H9 (cell line): ENCODE measurements around the gene MAML3. TPM values are rescaled to one million over a fixed set of nuclear protein-coding genes. Genes with fewer than 3 reads are reported as not detected.

Source experiments
- DNase-seq: peaks from one replicate; pipeline ENCODE4 v3.0.0-alpha.2; 2017
- H2AFZ ChIP-seq: one replicate; pipeline ENCODE4 v1.6.1; 2013; ENCODE audit warnings: mild to moderate bottlenecking, low read length, control low read depth, moderate library complexity
- H2AK5ac ChIP-seq: 2 replicates; pipeline ENCODE4 v1.6.1; 2013; ENCODE audit warnings: low read length, control low read depth, mixed read lengths; ENCODE audit not compliant: insufficient read length
- H2BK120ac ChIP-seq: one replicate; pipeline ENCODE4 v1.6.1; 2013; ENCODE audit warnings: low read depth, mild to moderate bottlenecking, low read length, control low read depth, inconsistent platforms; ENCODE audit not compliant: poor library complexity, severe bottlenecking
- H2BK12ac ChIP-seq: 2 replicates; pipeline ENCODE4 v1.6.1; 2013; ENCODE audit warnings: low read length, control low read depth, mixed read lengths, low read depth; ENCODE audit not compliant: insufficient read length
- H2BK15ac ChIP-seq: 2 replicates; pipeline ENCODE4 v1.6.1; 2013; ENCODE audit warnings: low read depth, low read length, control low read depth
- H2BK20ac ChIP-seq: one replicate; pipeline ENCODE4 v1.6.1; 2013; ENCODE audit warnings: low read depth, mild to moderate bottlenecking, low read length, control low read depth, inconsistent platforms; ENCODE audit not compliant: poor library complexity, severe bottlenecking
- H2BK5ac ChIP-seq: 2 replicates; pipeline ENCODE4 v1.6.1; 2013; ENCODE audit warnings: low read length, control low read depth, mixed read lengths; ENCODE audit not compliant: insufficient read length
- H3K14ac ChIP-seq: 2 replicates; pipeline ENCODE4 v1.6.1; 2013; ENCODE audit warnings: low read length, control low read depth; ENCODE audit not compliant: insufficient read depth
- H3K18ac ChIP-seq: 2 replicates; pipeline ENCODE4 v1.6.1; 2013; ENCODE audit warnings: low read depth, mild to moderate bottlenecking, mixed read lengths, low read length, control low read depth; ENCODE audit not compliant: insufficient read length
- H3K23ac ChIP-seq: 2 replicates; pipeline ENCODE4 v1.6.1; 2013; ENCODE audit warnings: low read length, control low read depth, mixed read lengths, low read depth; ENCODE audit not compliant: insufficient read length
- H3K23me2 ChIP-seq: 2 replicates; pipeline ENCODE4 v1.6.1; 2013; ENCODE audit warnings: low read depth, mild to moderate bottlenecking, mixed read lengths, low read length, control low read depth; ENCODE audit not compliant: insufficient read length, poor library complexity, severe bottlenecking
- H3K27ac ChIP-seq: 2 replicates; pipeline ENCODE4 v1.5.1; 2013; ENCODE audit warnings: low read length, control low read depth, mixed read lengths, low read depth; ENCODE audit not compliant: insufficient read length
- H3K27me3 ChIP-seq: 2 replicates; pipeline ENCODE4 v1.6.1; 2013; ENCODE audit warnings: low read length, control low read depth, inconsistent platforms; ENCODE audit not compliant: insufficient read depth
- H3K4ac ChIP-seq: 2 replicates; pipeline ENCODE4 v1.6.1; 2013; ENCODE audit warnings: low read depth, mild to moderate bottlenecking, control low read depth, inconsistent platforms, low read length, moderate library complexity
- H3K4me1 ChIP-seq: 2 replicates; pipeline ENCODE4 v1.6.1; 2013; ENCODE audit warnings: low read length, control low read depth, inconsistent platforms; ENCODE audit not compliant: insufficient read depth
- H3K4me2 ChIP-seq: 2 replicates; pipeline ENCODE4 v1.6.1; 2013; ENCODE audit warnings: low read length, control low read depth, mixed read lengths; ENCODE audit not compliant: insufficient read length, insufficient read depth
- H3K56ac ChIP-seq: 2 replicates; pipeline ENCODE4 v1.6.1; 2013; ENCODE audit warnings: low read depth, mild to moderate bottlenecking, mixed read lengths, low read length, control low read depth; ENCODE audit not compliant: insufficient read length
- H3K79me1 ChIP-seq: 2 replicates; pipeline ENCODE4 v1.6.1; 2013; ENCODE audit warnings: low read depth, mild to moderate bottlenecking, moderate library complexity, low read length, control low read depth, inconsistent platforms; ENCODE audit not compliant: insufficient read depth, poor library complexity, severe bottlenecking
- H3K79me2 ChIP-seq: 2 replicates; pipeline ENCODE4 v1.6.1; 2013; ENCODE audit warnings: low read length, control low read depth, inconsistent platforms; ENCODE audit not compliant: insufficient read depth
- H3K9ac ChIP-seq: 2 replicates; pipeline ENCODE4 v1.6.1; 2013; ENCODE audit warnings: low read length, control low read depth, mixed read lengths; ENCODE audit not compliant: insufficient read length; ENCODE audit errors: extremely low read depth
- H3K9me3 ChIP-seq: one replicate; pipeline ENCODE4 v1.6.1; 2013; ENCODE audit warnings: low read depth, low read length, inconsistent platforms; ENCODE audit not compliant: control insufficient read depth
- H3T11ph ChIP-seq: one replicate; pipeline ENCODE4 v1.6.1; 2013; ENCODE audit warnings: mild to moderate bottlenecking, low read length, control low read depth, inconsistent platforms
- H4K20me1 ChIP-seq: one replicate; pipeline ENCODE4 v1.6.1; 2013; ENCODE audit not compliant: control insufficient read depth, insufficient read length, insufficient read depth
- H4K5ac ChIP-seq: 2 replicates; pipeline ENCODE4 v1.6.1; 2013; ENCODE audit warnings: low read depth, mild to moderate bottlenecking, mixed read lengths, low read length, control low read depth; ENCODE audit not compliant: insufficient read length
- H4K8ac ChIP-seq: replicated peaks from 2 replicates; pipeline ENCODE4 v1.6.1; 2013; ENCODE audit warnings: low read length, control low read depth, mixed read lengths, low read depth; ENCODE audit not compliant: insufficient read length
- H4K91ac ChIP-seq: 2 replicates; pipeline ENCODE4 v1.6.1; 2013; ENCODE audit warnings: low read depth, mild to moderate bottlenecking, moderate library complexity, mixed read lengths, low read length, control low read depth; ENCODE audit not compliant: insufficient read length
- H3K27ac Mint-ChIP-seq, 3 experiments: 2 replicates in 2 of 3; 3 replicates in 1 of 3; pipeline ENCODE4 v1.8.0; 2020 to 2021; ENCODE audit warnings: mixed read lengths in 3 of 3, mild to moderate bottlenecking in 1 of 3, moderate library complexity in 1 of 3
- H3K27me3 Mint-ChIP-seq: 2 replicates; pipeline ENCODE4 v1.8.0; 2021; ENCODE audit warnings: low read depth, mild to moderate bottlenecking, moderate library complexity, mixed read lengths
- H3K36me3 Mint-ChIP-seq, 3 experiments: 2 replicates in 2 of 3; 3 replicates in 1 of 3; pipeline ENCODE4 v1.8.0; 2020 to 2021; ENCODE audit warnings: low read depth in 3 of 3, mixed read lengths in 3 of 3; ENCODE audit not compliant: insufficient read depth in 1 of 3
- H3K4me1 Mint-ChIP-seq, 2 experiments: 2 replicates each; pipeline ENCODE4 v1.8.0; 2020; ENCODE audit warnings: mixed read lengths in 2 of 2
- H3K4me3 Mint-ChIP-seq, 2 experiments: 2 replicates in 1 of 2; 3 replicates in 1 of 2; pipeline ENCODE4 v1.8.0; 2020 to 2021; ENCODE audit warnings: mild to moderate bottlenecking in 2 of 2, mixed read lengths in 2 of 2, moderate library complexity in 1 of 2
- H3K9me3 Mint-ChIP-seq, 2 experiments: 2 replicates in 1 of 2; 3 replicates in 1 of 2; pipeline ENCODE4 v1.8.0; 2020; ENCODE audit warnings: mild to moderate bottlenecking in 2 of 2, mixed read lengths in 2 of 2, moderate library complexity in 1 of 2
- WGBS: extraction: QIAGEN DNeasy Blood & Tissue Kit; methylation state at CpG from one replicate; pipeline ENCODE4 v1.1.7; 2013; ENCODE audit warnings: missing lambda C conversion rate, low lambda C conversion rate, mixed read lengths; ENCODE audit not compliant: insufficient read length; ENCODE audit errors: extremely low coverage; 5-methylcytosine and 5-hydroxymethylcytosine counted together
- total RNA-seq: library from RNA; stranded (reverse); gene quantifications from 2 replicates; pipeline ENCODE4 v1.2.1, GENCODE V29; 2021
- TF ChIP-seq, protein P1 (sequence below): fragments of 200-600 bp; sonication (generic); conservative IDR thresholded peaks from 3 replicates; pipeline ENCODE4 v1.8.0; 2021; ENCODE audit warnings: antibody characterized with exemption, mild to moderate bottlenecking

The MAML3 gene
- total RNA-seq, 1 experiment from 2014 or later: 3.9 TPM

DNA sequence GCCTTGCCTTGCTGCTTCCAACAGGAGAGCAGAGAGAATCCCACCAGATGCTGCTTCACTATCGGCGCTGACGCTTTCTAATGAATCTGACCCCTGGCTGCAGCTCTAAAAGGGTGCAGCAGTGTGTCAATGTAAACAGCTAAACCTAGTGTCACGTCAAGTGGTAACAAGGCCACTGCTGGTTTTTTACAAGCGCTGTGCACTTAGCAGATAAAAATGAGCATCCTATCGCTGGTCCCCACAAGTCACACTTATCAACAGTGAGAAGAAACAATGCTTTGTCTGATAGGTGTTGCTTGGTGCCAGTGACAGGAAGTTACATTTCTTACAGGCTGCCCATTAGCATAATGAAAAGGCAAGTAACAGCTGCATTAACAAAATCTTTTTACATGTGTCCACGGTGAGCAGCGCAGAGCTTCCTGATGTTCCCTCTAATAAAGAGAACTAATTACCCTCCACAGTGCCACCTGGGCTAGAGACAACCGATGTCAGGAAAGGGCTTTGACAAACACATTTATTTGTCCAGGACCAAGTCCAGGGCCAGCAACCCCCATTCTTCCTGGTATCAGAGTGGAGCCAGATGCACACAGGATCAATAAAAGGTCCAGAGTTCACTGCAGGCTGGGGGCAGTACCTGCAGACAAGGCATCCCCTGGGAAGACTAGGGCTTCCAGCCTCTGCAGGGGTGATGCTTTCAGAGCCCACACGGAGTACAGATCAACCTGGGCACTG, 312.4 kb downstream of the MAML3 start:
- Histone ChIP-seq H2BK12ac (no peak overlapping the region), H3K23ac (no peak overlapping the region), H2BK15ac (no peak overlapping the region), H4K91ac (no peak overlapping the region), H3K79me2 (no peaks in the 10 kb centered on the region), H2AFZ (no peak overlapping the region), H4K20me1 (no peaks in the 10 kb centered on the region), H3K18ac (no peak overlapping the region), H3K4me1 (peaks cover 5% of the 10 kb centered on the region; the same call in 1 of the 2 replicates), H3K56ac (no peak overlapping the region), H3K79me1 (no peaks in the 10 kb centered on the region), H4K5ac (no peak overlapping the region), H3T11ph (no peak overlapping the region), H3K9me3 (no peaks in the 10 kb centered on the region), H3K27me3 (no peaks in the 10 kb centered on the region), H2AK5ac (no peak overlapping the region), H2BK120ac (no peak overlapping the region), H3K4me2 (no peak overlapping the region), H2BK5ac (no peak overlapping the region), H3K9ac (no peak overlapping the region), H2BK20ac (no peak overlapping the region), H3K14ac (no peak overlapping the region), H4K8ac (no peak overlapping the region), H3K23me2 (no peaks in the 10 kb centered on the region), H3K27ac (no peak overlapping the region), H3K4ac (no peak overlapping the region)
- Mint-ChIP-seq H3K27me3 (no peaks in the 10 kb centered on the region), H3K4me3 (no peak overlapping the region), H3K36me3 (0 out of 7 replicates have a peak, but pooled peaks cover 0 to 2% (median 0%) of the 10 kb centered on the region in 3 experiments), H3K9me3 (no peaks in the 10 kb centered on the region), H3K4me1 (peaks cover 5 to 11% of the 10 kb centered on the region in 2 experiments), H3K27ac (no peak overlapping the region)
- TF ChIP-seq, protein P1, sequence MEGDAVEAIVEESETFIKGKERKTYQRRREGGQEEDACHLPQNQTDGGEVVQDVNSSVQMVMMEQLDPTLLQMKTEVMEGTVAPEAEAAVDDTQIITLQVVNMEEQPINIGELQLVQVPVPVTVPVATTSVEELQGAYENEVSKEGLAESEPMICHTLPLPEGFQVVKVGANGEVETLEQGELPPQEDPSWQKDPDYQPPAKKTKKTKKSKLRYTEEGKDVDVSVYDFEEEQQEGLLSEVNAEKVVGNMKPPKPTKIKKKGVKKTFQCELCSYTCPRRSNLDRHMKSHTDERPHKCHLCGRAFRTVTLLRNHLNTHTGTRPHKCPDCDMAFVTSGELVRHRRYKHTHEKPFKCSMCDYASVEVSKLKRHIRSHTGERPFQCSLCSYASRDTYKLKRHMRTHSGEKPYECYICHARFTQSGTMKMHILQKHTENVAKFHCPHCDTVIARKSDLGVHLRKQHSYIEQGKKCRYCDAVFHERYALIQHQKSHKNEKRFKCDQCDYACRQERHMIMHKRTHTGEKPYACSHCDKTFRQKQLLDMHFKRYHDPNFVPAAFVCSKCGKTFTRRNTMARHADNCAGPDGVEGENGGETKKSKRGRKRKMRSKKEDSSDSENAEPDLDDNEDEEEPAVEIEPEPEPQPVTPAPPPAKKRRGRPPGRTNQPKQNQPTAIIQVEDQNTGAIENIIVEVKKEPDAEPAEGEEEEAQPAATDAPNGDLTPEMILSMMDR: 0 out of 3 replicates have a peak, but pooled peaks have one; percentile 26
- no CpG with 5 or more reads among the region's 10 CpGs for WGBS
- DNase-seq: no peak
